HG03066 (cell line): ENCODE data around the gene CD96.
"Not testable (repeated sequence)": the region's sequence is repeated elsewhere in the genome, so short reads cannot be mapped to it uniquely, and the experiment has no call there.

Source experiments
- ATAC-seq: cut with Tn5 transposase; IDR thresholded peaks from one replicate; pipeline ENCODE4 v1.9.1; 2021; ENCODE audit warnings: low read depth; ENCODE audit not compliant: unreplicated experiment

Gene CD96

GRCh38 chr3:111548092-111548491 lies 6.1 kb downstream of the CD96 start:
- ATAC-seq: peak; percentile 63

GRCh38 chr3:111548756-111549155 lies 6.8 kb downstream of the CD96 start:
- ATAC-seq: no peak

- ATAC-seq: not testable (repeated sequence)
Observed at GRCh38 chr3:111561902-111562301, 19.9 kb downstream of the CD96 start.

- no peak for ATAC-seq
Observed at GRCh38 chr3:111566844-111567243, 24.8 kb downstream of the CD96 start.

- no peak for ATAC-seq
Observed at GRCh38 chr3:111568355-111568754, 26.4 kb downstream of the CD96 start.

- no peak for ATAC-seq
Observed at GRCh38 chr3:111568911-111569310, 26.9 kb downstream of the CD96 start.

- no peak for ATAC-seq
Observed at GRCh38 chr3:111570404-111571030, 28.5 kb downstream of the CD96 start.

GRCh38 chr3:111571282-111571681 lies 29.3 kb downstream of the CD96 start:
- ATAC-seq: no peak

GRCh38 chr3:111571907-111572460 lies 30.0 kb downstream of the CD96 start:
- no peak for ATAC-seq

GRCh38 chr3:111577113-111577512 lies 35.1 kb downstream of the CD96 start:
- no peak for ATAC-seq

GRCh38 chr3:111577798-111578685 lies 36.0 kb downstream of the CD96 start:
- peak; percentile 92 for ATAC-seq

GRCh38 chr3:111578867-111579266 lies 36.9 kb downstream of the CD96 start:
- no peak for ATAC-seq

GRCh38 chr3:111579495-111579894 lies 37.5 kb downstream of the CD96 start:
- no peak for ATAC-seq

- ATAC-seq: no peak
Observed at GRCh38 chr3:111581403-111582119, 39.6 kb downstream of the CD96 start.

GRCh38 chr3:111582120-111582474 lies 40.1 kb downstream of the CD96 start:
- ATAC-seq: no peak

- no peak for ATAC-seq
Observed at GRCh38 chr3:111584744-111585143, 42.7 kb downstream of the CD96 start.

GRCh38 chr3:111585217-111585616 lies 43.2 kb downstream of the CD96 start:
- ATAC-seq: no peak

GRCh38 chr3:111588527-111588926 lies 46.5 kb downstream of the CD96 start:
- no peak for ATAC-seq

- ATAC-seq: no peak
Observed at GRCh38 chr3:111589303-111590142, 47.5 kb downstream of the CD96 start.

- no peak for ATAC-seq
Observed at GRCh38 chr3:111590143-111590491, 48.1 kb downstream of the CD96 start.
